OCI-LY3 (cell line): Measurements from ENCODE around the gene ZNF888.
A peak's percentile ranks its signal among the peaks of the same experiment; 100 is the strongest.

Experiments
- H2AFZ ChIP-seq: fragments of 200-600, 300-600 bp; shearing (Covaris generic); 2 replicates; pipeline ENCODE4 v1.6.0; 2014; ENCODE audit warnings: antibody characterized with exemption, low read depth, low read length
- H3K27ac ChIP-seq: fragments of 200-600, 300-600 bp; sonication (generic); 2 replicates; pipeline ENCODE4 v1.5.1; 2014; ENCODE audit warnings: mild to moderate bottlenecking, low read length, moderate library complexity, mixed read lengths
- H3K27me3 ChIP-seq: fragments of 200-600, 300-600 bp; sonication (generic); 2 replicates; pipeline ENCODE4 v1.6.1; 2014; ENCODE audit warnings: low read depth, low read length, mixed read lengths
- H3K36me3 ChIP-seq: fragments of 200-600, 300-600 bp; sonication (generic); replicated peaks from 2 replicates; pipeline ENCODE3; 2014; ENCODE audit warnings: low read depth, low read length, mixed read lengths
- H3K4me1 ChIP-seq: fragments of 300-600, 200-600 bp; sonication (generic); 2 replicates; pipeline ENCODE4 v1.6.1; 2014; ENCODE audit warnings: low read length, mixed read lengths
- H3K4me2 ChIP-seq: fragments of 200-600, 300-600 bp; sonication (generic); 2 replicates; pipeline ENCODE4 v1.6.1; 2014; ENCODE audit warnings: low read length, mixed read lengths
- H3K4me3 ChIP-seq: fragments of 300-600, 200-600 bp; sonication (generic); 2 replicates; pipeline ENCODE4 v1.5.1; 2014; ENCODE audit warnings: antibody characterized with exemption, mild to moderate bottlenecking, low read length, moderate library complexity
- H3K79me2 ChIP-seq: fragments of 300-600, 200-600 bp; shearing (Covaris generic); 2 replicates; pipeline ENCODE4 v1.6.1; 2014; ENCODE audit warnings: mild to moderate bottlenecking, low read length, mixed read lengths
- H3K9ac ChIP-seq: fragments of 300-600, 200-600 bp; shearing (Covaris generic); 2 replicates; pipeline ENCODE4 v1.6.0; 2014; ENCODE audit warnings: mild to moderate bottlenecking, low read length, moderate library complexity
- H3K9me3 ChIP-seq: fragments of 200-600, 300-600 bp; shearing (Covaris generic); 2 replicates; pipeline ENCODE4 v1.6.1; 2014; ENCODE audit warnings: low read length, mixed read lengths; ENCODE audit not compliant: insufficient read depth
- H4K20me1 ChIP-seq: fragments of 200-600, 300-600 bp; sonication (generic); 2 replicates; pipeline ENCODE4 v1.6.1; 2016; ENCODE audit warnings: low read length, mixed read lengths; ENCODE audit not compliant: insufficient read depth
- CTCF ChIP-seq: fragments of 200-600, 300-600 bp; sonication (generic); IDR thresholded peaks from 2 replicates; pipeline ENCODE4 v1.5.1; 2014; ENCODE audit warnings: antibody characterized with exemption, low read length, low read depth
- EZH2phosphoT487 ChIP-seq: fragments of 200-600 bp; shearing (Covaris generic); IDR thresholded peaks from 2 replicates; pipeline ENCODE4 v1.6.1; 2018; ENCODE audit warnings: antibody characterized with exemption, mixed run types, low read depth

ZNF888 gene

GRCh38 chr19:52922841-52923777 lies at the start of gene ZNF888:
ZNF888 (minus strand) TSS chr19:52923428; CDS start chr19:52917873, 5,555 bp downstream.
- Histone ChIP-seq H4K20me1 (no peaks in the 10 kb centered on the region), H2AFZ (peak within 1 kb of the TSS; percentile 86), H3K4me1 (peaks cover 24% of the 10 kb centered on the region), H3K27ac (peak within 1 kb of the TSS; percentile 87), H3K4me2 (peak within 1 kb of the TSS; percentile 83), H3K79me2 (peaks cover 29% of the 10 kb centered on the region), H3K36me3 (peaks cover 22% of the 10 kb centered on the region), H3K4me3 (peak within 1 kb of the TSS; percentile 95), H3K27me3 (no peaks in the 10 kb centered on the region), H3K9ac (peak within 1 kb of the TSS; percentile 100), H3K9me3 (no peaks in the 10 kb centered on the region)
- TF ChIP-seq CTCF: no peak
- TF ChIP-seq EZH2phosphoT487: no peak

DNA sequence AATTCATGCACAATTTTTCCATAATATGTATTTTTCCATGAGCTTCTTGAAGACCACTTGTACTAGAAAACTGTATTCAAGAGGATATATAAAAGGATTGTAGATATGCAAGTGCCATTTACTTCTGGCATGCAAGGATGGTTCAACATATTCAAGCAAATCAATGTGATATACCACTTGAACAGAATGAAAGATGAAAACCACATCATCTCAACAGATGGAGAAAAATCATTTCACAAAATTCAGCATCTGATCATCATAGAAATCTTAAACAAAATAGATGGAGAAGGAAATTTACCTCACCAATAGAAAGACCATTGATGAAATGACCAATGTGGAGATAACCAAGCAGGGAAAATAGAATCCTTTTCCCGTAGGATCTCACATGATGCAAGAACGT lies 44.5 kb upstream of the ZNF888 start:
- H3K9ac ChIP-seq: no peak overlapping the region
- H3K4me2 ChIP-seq: no peak overlapping the region
- no peaks in the 10 kb centered on the region; the same call in 1 of the 2 replicates for H3K27me3 ChIP-seq
- H3K79me2 ChIP-seq: no peaks in the 10 kb centered on the region
- no peak for TF ChIP-seq EZH2phosphoT487
- TF ChIP-seq CTCF: no peak
- H3K9me3 ChIP-seq: peaks cover 19% of the 10 kb centered on the region; the same call in 1 of the 2 replicates
- no peak overlapping the region for H3K27ac ChIP-seq
- H3K4me3 ChIP-seq: no peak overlapping the region
- H2AFZ ChIP-seq: no peak overlapping the region
- H3K4me1 ChIP-seq: 0 out of 2 replicates have a peak, but pooled peaks cover 4% of the 10 kb centered on the region
- no peaks in the 10 kb centered on the region for H4K20me1 ChIP-seq
- H3K36me3 ChIP-seq: peaks cover 8% of the 10 kb centered on the region

DNA sequence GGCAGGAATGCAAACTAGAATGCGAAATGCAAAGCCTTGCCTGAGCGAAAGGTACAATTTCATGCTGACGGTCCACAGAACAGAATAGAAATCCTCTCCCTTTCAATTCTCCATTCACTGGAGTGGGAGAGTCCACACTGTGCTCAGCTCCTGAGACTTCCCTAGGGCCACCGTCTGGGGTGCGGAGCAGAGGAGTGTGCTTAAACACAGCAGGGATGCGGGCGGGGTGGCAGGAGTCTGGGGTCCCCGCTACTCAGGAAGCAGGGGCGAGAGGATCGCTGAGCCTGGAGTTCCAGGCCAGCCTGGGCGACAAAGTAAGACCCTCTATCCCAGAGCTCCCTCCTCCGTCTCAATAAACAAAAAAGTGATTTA lies 40.0 kb upstream of the ZNF888 start:
- Histone ChIP-seq H3K36me3 (peaks cover 36% of the 10 kb centered on the region), H3K4me2 (peak overlapping the region; percentile 81), H3K4me1 (peaks cover 13% of the 10 kb centered on the region), H3K79me2 (peaks cover 44% of the 10 kb centered on the region), H2AFZ (peak overlapping the region; percentile 67), H3K4me3 (peak overlapping the region; percentile 88), H4K20me1 (no peaks in the 10 kb centered on the region), H3K9me3 (peaks cover 11% of the 10 kb centered on the region; the same call in 1 of the 2 replicates), H3K27ac (no peak overlapping the region), H3K9ac (peak overlapping the region; percentile 53), H3K27me3 (no peaks in the 10 kb centered on the region)
- no peak for TF ChIP-seq CTCF
- TF ChIP-seq EZH2phosphoT487: no peak
